KBM-7 (cell line): ENCODE results near the gene C3orf18.
"Not testable (repeated sequence)": the region's sequence is repeated elsewhere in the genome, so short reads cannot be mapped to it uniquely, and the experiment has no call there.

Experiments used
- DNase-seq: peaks from one replicate; pipeline ENCODE4 v3.0.0-alpha.2; 2015
- in situ Hi-C: fragments of 300-500 bp; cut with MboI; formaldehyde crosslinking; loops from 2 replicates; pipeline ENCODE4 v1.14.3; 2020; ENCODE audit warnings: low sequenced_read_pairs, low pct_unique_long_range_greater_than_20kb, mixed read lengths

Gene C3orf18

DNA sequence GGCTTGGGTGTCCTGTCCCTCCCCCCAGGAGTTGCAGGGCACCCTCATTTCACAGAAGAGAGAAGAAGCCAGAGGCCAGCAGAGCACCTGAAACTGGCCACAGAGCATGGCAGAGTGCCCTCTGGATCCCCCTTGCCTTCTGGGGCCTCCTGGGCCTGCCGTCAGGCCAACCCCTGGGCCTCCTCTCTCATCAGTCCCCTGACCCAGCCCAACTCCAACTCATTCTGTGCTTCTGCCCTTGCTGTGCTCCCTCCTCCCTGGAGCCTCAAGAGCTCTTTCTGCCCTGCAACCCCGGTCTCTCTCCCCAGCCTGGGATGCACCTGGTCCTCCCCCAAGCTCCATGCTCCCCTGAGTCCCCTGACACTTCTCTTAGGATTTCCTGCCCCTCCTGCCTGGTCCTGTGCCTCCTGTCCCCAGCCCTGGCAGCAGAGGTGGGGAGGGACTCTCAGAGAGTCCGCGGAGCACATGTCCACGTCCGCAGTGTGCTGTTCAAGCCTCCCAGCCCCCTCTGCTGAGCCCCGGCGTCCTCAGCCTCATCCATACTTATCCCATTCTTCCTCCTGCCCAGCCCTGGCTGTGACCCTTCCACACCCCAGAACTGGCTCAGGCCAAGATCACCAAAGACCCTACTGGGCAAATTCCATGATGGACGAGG lies 33.6 kb downstream of the C3orf18 start:
- in situ Hi-C loops: no loop called here
- no peak for DNase-seq

DNA sequence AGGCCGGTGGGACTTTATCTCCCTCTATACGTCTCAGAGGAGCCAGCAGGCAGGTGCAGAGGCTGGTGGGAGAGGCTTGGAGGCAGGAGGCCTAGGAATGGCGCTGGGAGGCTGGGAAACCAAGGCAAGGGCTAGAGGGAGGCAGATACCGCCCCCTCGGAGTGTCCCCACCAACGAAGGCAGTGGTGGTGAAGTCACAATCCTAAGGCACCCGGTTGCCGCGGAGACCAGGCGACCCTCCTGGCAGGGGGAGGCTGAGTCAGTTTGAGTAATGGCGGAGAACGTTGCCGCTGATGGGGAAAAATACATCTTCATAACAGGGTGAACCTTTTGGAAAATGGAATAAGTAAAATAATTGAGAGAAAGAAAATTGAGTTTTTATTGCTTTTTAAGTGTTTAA lies 34.2 kb downstream of the C3orf18 start:
- in situ Hi-C loops: no loop called here
- no peak for DNase-seq

DNA sequence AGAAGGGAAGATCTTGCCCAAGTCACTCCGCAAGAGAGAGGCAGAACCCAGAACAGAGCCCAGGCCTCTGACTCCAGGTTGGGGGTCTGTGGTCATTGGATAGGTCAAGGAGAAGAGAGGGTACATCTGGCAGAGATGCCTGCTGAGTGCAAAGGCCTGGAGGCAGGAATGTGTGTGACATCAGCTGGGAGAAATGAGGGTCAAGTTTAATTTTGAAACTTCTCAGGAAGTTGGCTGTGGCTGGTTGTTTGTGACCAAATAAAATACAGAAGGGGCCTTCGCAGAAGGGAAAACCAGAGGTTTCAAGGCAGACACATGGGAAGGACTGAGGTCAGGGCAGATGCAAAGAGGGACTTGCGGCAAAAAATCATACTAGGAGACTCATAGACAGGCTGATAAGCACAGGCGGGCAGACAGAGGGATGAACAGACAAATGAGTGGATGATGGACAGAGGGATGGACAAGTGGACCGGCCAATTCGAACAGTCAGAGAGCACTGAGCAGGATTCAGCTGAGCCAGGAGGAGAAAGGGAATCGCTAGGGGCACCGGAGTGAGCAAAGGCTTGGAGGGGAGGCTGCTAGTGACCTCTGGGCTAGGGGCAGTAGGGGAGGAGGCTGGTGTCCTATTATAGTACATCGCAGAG lies 35.4 kb downstream of the C3orf18 start:
- in situ Hi-C loops: no loop called here
- DNase-seq: no peak

DNA sequence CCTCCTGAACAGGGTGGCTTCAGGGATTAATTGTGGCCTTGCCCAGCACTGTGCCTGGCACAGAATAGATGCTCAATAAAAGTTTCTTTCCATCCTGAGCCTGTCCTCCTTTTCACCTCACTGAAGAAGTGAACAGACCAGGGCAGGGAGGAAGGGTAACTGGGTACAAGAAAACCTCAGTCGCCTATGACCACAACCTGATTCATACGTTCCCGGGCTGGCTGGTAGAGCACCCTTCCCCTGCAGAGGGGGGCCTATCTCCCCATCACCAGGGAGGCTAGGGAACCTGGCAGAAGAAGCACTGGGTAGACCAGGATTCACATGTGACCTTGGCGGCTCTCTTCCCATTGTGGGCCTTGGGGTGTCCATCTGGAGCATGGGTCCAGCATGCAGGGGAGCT lies 36.3 kb downstream of the C3orf18 start:
- DNase-seq: no peak
- in situ Hi-C loops: no loop called here

DNA sequence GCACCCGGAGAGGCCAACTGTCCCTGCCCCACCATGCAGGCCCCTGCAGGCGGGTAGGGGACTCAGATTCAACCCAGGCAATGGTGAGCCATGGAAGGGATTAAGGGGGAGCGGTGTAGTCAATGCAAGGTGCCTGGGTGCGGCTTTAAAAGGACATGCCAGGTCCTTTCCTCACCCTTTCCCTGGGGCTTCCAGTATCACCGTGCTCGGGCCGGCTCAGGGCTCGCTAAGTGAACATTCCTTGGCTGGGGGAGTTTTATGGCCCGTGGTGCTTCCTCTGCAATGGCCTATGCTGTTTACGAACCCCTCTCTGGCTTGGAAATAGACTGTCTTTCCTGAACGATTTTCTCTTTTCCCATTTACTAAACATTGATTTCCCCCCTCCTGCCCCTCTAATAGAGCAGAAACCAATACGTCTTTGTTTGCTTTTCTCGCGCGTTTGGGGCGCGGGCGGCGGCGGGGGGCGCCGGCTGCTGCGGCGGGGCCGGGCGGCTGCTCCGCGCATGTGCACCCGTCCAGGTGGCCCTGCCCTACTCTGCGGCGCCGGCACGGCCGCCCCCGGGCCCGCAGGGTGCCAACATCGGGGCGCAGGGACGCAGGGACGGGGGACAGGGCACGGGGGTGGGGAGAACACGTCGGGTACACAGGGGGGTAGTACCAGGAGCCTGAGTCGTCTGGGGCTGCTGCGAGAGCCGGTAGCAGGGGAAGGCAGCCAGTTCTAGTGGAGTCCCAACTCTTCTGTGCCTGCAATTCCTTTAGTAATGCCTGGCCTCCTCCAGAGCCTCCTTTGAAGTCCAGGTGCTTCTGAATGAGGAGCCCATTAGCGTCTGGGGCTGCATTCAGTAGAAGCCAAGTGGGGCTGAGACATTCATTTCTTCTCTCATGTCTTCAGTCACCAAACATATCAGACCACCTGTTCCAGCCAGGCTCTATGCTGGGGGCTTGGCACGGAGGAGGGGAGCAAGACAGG lies 37.3 kb downstream of the C3orf18 start:
- no peak for DNase-seq
- in situ Hi-C loops: no loop called here

DNA sequence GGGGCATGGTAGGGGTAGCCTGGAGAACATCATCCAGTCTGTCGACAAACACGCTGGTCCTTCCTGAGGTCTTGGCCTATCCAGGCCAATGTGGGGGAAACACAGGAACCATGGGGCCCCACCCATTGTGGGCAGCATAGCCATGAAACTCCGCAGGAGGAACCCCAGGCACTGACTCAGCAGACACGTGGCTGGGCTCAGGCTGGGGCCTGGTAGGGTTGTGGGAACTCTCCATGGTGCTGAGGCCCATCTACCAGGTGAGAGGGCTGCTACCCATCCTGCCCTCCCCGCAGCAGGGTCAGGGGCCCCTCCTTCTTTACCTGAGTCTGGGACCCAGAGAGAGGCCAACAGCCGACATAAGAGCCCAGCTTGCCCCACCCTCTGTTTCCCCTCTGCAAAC lies 41.6 kb downstream of the C3orf18 start:
- in situ Hi-C loops: no loop called here
- peak; percentile 61 for DNase-seq

DNA sequence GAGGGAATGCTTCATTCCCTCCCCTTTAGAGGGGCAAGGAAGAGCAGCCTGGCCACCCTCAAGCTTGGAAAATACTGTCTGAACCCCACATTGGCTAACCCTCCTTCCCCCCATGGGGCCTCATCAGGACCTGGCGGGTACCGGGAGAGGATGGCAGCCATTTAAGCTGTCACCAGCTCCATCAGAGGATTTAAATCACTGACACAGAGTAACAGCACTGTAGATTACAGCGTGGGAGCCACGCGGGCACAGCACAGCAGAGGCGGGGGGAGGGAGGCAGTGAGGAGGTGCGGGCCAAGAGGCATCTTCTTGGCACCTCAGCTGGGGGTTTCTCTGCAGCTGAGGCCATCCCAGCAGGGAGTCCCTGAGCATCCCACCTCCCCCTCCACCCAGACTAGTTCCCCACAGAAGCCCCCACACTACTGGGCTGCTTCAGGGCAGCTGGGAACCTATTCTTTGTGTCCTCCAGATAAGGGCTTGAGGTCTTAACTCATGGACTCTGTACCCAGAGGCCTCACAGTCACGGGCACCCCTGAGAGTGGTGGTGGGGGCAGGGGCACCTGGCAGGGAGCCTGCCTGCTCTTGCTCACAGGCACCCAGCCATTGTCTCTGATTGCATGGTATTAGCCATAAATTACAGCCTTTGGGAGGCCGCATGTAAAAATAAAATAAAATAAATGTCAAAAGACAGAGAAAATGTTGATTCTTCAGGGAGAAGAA lies 42.2 kb downstream of the C3orf18 start:
- in situ Hi-C loops: no loop called here
- no peak for DNase-seq

DNA sequence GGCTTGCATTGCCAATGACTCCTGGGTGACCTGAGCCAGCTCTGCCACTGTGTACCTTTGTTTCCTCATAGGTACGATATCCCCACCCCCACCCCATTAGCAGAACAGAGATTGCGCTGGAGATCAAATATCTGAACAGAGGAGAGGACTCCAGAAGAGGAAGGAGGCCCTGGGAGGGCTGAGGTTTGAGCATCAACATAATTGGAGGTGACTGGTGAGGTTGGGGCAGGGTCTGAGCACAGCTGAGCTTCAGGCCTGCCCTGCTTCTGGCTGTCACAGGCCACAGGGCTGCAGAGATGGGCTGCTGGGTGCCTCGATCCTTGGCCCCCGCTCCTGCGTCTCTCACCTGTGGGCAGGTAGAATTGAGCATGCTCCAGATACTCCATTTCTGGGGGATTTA lies 42.8 kb downstream of the C3orf18 start:
- in situ Hi-C loops: no loop called here
- no peak for DNase-seq

DNA sequence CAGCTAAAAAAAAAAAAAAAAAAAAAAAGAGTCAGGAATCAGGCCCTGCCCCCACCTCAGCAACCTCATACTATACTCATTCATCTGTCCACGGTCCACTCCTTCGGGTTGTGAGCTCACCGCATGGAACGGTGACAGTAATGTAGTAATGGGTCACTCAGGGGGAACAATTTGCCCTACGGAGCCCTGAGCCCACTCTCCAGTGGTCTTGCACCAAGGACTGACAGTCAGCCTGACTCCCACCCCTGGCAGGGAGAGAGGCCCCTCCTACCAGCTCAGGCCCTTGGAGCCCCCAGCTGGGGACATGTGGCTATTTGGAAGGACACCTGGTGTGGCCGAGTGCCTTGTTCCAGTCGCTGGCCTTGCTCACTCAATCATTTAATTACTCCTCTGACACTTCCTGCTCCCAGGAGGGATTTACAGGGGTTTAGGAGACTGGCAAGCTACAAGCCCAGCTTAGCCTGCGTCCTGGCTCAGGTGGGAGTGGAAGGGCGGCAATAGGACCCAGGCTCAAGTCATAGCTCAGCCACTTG lies 44.2 kb downstream of the C3orf18 start:
- no peak for DNase-seq
- in situ Hi-C loops: no loop called here

DNA sequence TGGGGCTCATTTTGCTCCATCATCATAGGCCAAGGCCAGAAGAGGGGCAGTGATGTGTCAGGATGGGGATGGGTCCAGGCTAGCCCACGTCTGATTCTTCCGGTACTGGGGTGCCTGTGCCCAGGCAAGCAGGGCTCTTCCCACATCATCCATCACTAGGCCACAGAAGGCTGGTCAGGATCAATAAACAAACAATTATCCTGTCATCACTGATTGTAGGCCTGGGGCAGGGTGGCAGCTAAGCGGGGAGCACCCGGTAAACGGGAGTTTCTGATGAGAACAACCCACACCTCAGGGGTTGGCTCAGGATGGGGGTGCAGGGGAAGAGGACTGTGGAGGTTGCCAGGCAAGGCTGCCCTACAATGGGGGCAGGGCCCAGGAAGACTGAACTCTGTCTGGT lies 46.0 kb downstream of the C3orf18 start:
- in situ Hi-C loops: no loop called here
- no peak for DNase-seq

DNA sequence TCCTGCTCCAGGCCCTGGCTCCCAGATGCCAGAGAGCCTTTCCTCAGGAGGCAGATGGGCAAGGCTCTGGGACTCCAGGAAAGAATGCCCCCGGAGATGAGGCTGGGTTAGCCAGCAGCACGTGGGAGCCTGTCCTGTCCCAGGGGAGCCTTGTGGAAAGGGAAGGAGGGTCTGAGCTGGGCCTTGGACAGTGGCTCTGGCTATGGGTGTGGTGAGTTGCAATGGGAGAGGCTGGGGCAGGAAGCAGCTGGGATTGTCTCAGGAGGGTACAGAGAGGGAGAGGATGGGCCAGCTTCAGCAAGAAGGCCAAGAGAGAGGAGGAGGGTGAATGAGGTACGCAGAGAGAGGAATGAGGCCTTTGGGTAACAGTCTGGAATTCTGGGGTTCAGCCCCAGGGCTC lies 46.7 kb downstream of the C3orf18 start:
- in situ Hi-C loops: no loop called here
- DNase-seq: no peak

DNA sequence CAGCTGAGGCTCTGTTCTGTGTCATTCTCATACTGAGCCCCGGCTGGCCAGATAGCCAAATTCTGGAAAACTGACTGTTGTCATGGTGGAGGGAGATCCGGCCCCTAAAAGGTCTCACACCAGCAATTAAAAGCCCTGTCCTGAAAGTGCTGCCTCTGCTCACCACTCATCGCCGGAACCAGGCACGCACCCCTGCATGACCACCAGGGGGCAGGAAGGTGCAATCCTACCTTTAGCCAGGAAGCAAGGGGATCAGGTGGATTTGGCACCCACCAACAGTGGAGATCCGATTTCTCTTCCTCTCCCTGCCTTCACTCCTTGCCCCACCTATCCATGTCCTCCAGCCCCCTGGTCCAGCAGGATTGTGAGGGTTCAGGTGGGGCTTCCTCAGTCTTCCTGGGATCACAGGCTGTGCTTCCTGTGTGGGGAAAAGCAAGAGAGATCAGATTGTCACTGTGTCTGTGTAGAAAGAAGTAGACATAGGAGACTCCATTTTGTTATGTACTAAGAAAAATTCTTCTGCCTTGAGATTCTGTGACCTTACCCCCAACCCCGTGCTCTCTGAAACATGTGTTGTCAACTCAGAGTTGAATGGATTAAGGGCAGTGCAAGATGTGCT lies 48.0 kb downstream of the C3orf18 start:
- peak; percentile 70 for DNase-seq
- in situ Hi-C loops: no loop called here

DNA sequence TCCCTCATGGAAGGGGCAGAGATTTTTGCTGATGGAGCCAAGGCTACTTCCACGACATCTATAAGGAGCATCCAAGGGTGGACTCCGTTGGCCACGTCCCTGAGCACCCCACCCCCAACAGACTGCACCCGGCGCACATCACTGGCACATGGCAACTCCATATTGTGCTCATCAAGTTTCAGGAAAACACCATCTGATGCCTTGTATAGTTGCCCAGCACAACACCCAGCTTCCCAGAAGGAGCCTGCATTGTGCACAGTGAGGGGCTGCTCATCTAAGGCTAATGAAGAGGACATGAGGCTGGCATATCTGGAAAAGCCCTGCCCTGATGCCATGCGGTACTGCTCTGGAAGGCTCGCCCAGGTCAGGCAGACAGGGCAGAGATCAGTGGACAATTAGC lies 49.1 kb downstream of the C3orf18 start:
- in situ Hi-C loops: no loop called here

DNA sequence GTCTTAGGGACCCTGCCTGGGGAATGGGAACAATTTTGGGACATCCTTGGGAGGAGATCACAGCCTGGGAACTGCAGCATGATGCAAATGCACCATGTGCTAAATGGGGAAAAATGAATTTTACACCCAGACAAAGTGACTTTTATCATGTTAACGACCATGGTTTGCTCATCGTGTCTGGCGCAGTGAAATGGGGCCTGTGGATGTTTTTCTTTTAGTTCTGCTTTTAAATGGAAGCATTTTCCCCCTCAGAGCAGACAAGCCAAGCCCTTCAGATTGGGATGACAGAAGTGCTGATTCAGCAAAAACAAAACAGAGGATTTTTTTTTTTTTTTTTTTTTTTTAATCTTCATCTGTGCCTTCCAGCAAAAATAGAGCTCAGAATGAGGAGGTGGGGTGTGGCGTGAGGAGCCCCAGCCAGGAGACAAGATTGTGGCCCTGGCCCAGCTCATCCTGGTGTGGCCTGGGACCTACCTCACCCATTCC lies 49.8 kb downstream of the C3orf18 start:
- in situ Hi-C loops: no loop called here
- no peak for DNase-seq

More for the DNA sequence above, 49.1 kb downstream of the C3orf18 start:
- no peak for DNase-seq

DNA sequence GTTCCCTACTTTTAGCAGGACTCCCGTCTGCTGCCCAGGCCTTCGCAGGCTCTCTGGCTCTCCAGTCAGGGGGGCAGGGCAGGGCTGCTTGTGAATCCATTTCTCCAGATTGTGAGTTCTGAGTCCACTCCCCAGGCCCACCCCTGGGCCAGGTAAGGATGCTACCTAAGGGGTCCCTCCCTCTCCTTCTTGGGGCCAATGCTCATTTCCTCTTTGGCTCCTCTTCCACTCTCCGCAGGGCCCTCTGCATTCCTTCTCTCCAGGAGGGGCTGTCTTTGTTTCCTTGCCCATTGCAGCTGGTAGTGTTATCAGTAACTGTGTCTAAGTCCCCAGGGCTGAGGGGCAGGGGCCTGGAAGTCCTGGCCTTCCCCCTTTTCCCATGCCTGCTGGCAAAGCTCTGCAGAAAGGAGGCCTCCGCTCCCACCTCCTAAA lies 51.1 kb downstream of the C3orf18 start:
- in situ Hi-C loops: no loop called here
- DNase-seq: no peak

DNA sequence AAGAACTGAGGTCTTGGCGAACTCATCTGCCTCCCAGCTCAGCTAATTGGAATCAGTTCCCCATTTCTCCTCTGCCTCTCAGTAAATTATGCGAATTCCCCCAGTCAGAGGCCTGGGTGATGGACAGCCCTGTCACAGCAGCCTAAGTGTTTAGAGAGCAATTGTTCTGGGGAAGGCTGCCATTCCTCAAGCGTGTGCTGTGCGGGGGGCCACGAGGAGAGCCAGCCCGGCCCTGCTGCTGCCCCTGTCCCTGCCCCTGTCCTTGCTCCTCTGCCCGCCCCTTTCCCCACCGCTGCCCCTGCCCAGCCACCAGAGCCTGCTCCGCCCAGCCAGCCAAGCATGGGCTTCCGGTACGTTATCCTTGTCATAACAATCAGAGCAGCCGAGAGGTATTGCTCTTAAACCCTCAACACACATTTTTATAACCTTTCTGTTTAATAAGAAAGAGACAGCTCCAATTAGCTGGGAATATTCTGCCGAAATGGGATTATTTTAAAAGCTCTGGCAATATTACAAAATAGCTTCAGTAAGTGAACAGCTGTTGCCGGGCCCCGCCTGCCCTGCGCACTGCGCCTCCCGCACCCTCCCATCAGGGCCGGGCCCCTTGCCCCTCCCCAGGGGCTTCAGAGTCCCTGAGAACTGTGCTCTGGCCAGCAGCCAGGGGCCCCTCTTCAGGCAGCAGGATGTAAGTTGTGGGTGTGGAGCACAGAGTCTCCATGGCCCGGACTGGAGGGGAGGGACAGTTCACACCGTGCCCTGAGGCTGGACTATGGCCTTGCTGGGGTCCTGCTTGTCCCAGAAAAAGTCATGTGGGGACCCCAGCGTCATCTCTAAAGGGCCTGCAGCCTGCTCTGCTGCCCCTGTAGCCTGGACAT lies 51.7 kb downstream of the C3orf18 start:
- DNase-seq: peak; percentile 16

DNA sequence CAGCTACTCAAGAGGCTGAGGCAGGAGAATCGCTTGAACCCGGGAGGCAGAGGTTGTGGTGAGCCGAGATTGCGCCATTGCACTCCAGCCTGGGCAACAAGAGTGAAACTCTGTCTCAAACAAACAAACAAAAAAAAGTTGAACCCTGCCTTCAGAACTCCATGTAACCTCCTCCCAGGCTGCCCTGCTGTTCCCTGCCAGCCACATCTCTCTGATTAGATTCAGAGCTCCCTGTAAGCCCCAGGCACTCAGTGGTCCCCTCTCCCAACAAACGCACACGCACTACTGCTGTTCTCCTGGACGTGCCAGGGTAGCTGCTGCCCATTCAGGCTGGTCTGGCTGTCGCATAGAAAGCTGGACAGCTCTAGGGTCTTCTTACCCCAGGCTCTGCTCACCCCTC lies 54.6 kb downstream of the C3orf18 start:
- DNase-seq, in situ Hi-C loops: not testable (repeated sequence)

More for the DNA sequence above, 51.7 kb downstream of the C3orf18 start:
- in situ Hi-C loops: no loop called here

DNA sequence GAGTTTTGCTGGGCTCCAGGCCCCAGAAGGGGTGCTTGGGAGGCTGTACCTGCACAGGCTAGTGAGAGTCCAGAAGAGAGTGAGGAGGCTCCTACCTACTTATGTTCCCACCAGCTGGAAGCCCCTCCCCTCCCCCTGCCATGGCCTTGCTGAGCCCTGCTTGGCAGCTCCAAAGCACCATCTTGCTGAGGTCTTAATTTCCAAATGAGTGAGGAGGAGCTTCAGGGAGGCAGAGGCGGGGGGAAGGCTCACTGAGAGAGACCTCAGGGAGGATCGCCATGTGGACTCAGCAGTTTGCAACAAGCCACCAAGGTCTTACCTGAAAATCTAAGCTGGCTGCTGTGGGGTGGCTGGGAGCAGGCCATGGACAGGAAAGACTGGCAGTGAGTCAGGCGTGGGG lies 55.4 kb downstream of the C3orf18 start:
- in situ Hi-C loops: no loop called here
- DNase-seq: no peak
